ENCODE data around the gene ITIH5. TPM values are rescaled to one million over a fixed set of nuclear protein-coding genes. Genes with fewer than 3 reads are reported as not detected.
"Not testable (repeated sequence)": the region's sequence is repeated elsewhere in the genome, so short reads cannot be mapped to it uniquely, and the experiment has no call there.

ITIH5 gene
- total RNA-seq, 1 donor from 2014 or later, result 1.5 TPM

DNA sequence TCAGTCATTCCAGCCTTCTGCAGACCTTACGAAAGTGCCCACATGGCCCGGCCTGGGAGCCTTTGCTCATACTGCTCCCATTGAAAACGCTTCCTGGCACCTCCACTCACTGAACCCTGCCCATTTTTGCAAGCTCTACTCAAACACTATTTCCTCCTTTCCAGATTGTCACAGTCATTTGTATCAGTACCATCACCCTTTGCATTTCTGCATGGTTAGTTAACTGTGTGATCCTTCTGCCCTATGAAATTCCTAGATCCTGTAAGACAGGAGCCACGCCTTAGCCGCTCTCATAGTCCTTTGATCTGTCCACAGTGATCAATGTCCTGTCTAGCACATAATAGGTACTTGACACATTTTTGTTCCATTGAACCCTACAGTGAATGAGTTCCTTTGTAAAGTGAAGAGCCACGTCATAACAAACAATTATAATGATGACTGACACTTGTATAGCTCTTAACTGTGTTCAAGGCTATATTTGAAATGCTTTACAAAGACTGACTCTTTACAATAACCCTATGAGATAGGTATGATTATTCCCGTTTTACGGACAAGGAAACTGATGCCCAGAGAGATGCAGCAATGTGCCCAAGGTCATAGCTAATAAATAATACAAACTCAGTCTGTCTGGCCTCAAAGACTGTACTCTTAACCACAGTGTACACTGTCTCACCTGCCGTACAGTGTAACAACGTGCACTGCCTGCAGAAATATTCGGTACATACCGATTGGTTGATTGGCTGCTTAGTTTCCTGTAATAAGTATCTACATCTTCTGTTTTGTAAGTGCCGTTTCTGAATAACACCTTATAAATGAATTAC lies 19.8 kb upstream of the ITIH5 start:
- H3K4me1 Mint-ChIP-seq (ENCODE audit: low read depth), result peaks cover 2% of the 10 kb centered on the region
- DNase-seq (ENCODE audit: low spot score, unreplicated experiment), result no peak
- H3K27me3 Mint-ChIP-seq, result peaks cover 12% of the 10 kb centered on the region
- H3K27ac Mint-ChIP-seq, result no peak overlapping the region
- peaks cover 2% of the 10 kb centered on the region for H3K36me3 Mint-ChIP-seq (ENCODE audit: insufficient read depth)
- H3K4me3 Mint-ChIP-seq (ENCODE audit: low read depth), result no peak overlapping the region
- peaks cover 28% of the 10 kb centered on the region for H3K9me3 Mint-ChIP-seq (ENCODE audit: low read depth)
- no peak for TF ChIP-seq CTCF (IDR thresholded peaks at IDR 0.05; ENCODE audit: unreplicated experiment)

DNA sequence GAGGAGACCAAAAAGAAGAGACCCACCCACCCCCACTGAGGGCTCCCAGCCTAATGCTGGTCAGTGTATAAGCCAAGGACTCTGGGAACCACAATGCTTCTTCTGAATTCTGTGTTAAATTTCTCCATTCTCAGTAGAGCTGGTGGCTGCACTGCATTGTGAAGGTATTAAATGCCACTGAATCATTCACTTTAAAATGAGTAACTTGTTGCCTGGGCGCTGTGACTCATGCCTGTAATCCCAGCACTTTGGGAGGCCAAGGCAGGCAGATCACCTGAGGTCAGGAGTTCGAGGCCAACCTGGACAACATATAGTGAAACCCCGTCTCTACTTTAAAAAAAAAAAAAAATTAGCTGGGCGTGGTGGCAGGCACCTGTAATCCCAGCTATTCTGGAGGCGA lies 13.3 kb upstream of the ITIH5 start:
- peaks cover 17% of the 10 kb centered on the region for H3K27me3 Mint-ChIP-seq
- not testable (repeated sequence) for H3K27ac Mint-ChIP-seq; H3K36me3 Mint-ChIP-seq (ENCODE audit: insufficient read depth); DNase-seq (ENCODE audit: low spot score, unreplicated experiment); H3K9me3 Mint-ChIP-seq (ENCODE audit: low read depth); H3K4me3 Mint-ChIP-seq (ENCODE audit: low read depth); H3K4me1 Mint-ChIP-seq (ENCODE audit: low read depth)

DNA sequence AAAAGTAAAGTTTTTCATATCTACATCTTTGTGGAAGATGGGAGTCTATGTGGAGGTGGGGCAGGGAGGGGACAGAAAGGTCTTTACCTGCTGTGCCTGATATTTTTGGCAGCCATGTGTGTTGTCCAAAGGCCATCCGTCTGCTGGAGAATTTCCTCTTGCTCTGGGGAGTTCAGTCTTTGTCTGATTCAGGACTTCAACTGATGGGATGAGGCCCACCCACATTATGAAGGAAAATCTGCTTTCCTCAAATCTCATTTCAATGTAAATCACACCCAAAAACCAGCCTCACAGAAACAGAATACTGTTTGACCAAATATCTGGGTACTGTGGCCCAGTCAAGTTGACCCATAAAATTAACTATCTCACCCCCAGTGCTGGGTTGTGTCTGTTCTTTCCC lies 12.5 kb upstream of the ITIH5 start:
- Mint-ChIP-seq H3K4me3 (ENCODE audit: low read depth) (no peak overlapping the region), H3K36me3 (ENCODE audit: insufficient read depth) (peaks cover 2% of the 10 kb centered on the region), H3K27me3 (peaks cover 22% of the 10 kb centered on the region), H3K4me1 (ENCODE audit: low read depth) (no peaks in the 10 kb centered on the region), H3K27ac (no peak overlapping the region), H3K9me3 (ENCODE audit: low read depth) (peaks cover 9% of the 10 kb centered on the region)
- DNase-seq (ENCODE audit: low spot score, unreplicated experiment), result no peak
- no peak for TF ChIP-seq CTCF (IDR thresholded peaks at IDR 0.05; ENCODE audit: unreplicated experiment)

DNA sequence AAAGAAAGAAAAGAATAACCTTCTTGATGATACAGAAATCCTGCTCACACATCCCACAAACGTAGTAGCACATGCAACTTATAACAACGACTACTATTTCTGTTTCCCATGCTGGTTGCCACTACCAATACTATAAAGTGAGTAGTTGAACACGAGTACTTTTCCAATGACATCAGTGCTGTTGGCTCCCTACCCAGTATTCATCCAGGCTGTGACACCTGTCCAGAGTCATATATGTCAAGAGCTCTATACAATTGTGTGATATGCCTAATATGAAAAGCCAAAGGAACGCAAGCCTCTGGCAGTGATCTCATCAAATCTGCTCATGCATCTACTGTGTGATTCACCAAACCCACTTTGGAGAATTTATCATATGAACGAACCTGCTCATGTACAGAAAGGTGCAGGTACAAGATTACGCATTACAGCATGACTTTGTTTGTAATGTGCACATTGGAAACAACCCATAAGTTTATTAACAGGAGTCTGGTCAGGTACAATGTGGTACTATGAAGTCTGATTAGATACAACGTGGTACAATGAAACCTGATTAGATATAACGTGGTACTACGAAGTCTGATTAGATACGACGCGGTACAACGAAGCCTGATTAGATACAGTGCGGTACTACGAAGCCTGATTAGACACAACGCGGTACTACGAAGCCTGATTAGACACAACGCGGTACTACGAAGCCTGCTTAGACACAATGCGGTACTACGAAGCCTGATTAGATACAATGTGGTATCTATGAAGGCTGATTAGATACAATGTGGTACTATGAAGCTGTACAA lies 5.8 kb upstream of the ITIH5 start:
- no peak overlapping the region for H3K27ac Mint-ChIP-seq
- TF ChIP-seq CTCF (IDR thresholded peaks at IDR 0.05; ENCODE audit: unreplicated experiment), result no peak

GRCh38 chr10:7670157-7670556 lies 3.4 kb upstream of the ITIH5 start:
- H3K27ac Mint-ChIP-seq, result no peak overlapping the region
- H3K4me1 Mint-ChIP-seq (ENCODE audit: low read depth), result peaks cover 10% of the 10 kb centered on the region
- no peak for TF ChIP-seq CTCF (IDR thresholded peaks at IDR 0.05; ENCODE audit: unreplicated experiment)
- H3K4me3 Mint-ChIP-seq (ENCODE audit: low read depth), result no peak overlapping the region
- no peaks in the 10 kb centered on the region for H3K36me3 Mint-ChIP-seq (ENCODE audit: insufficient read depth)
- peaks cover 70% of the 10 kb centered on the region for H3K27me3 Mint-ChIP-seq
- no peak for DNase-seq (ENCODE audit: low spot score, unreplicated experiment)
- peaks cover 6% of the 10 kb centered on the region for H3K9me3 Mint-ChIP-seq (ENCODE audit: low read depth)

More for the DNA sequence above, 5.8 kb upstream of the ITIH5 start:
- peaks cover 6% of the 10 kb centered on the region for H3K9me3 Mint-ChIP-seq (ENCODE audit: low read depth)
- no peak for DNase-seq (ENCODE audit: low spot score, unreplicated experiment)
- H3K4me1 Mint-ChIP-seq (ENCODE audit: low read depth), result peaks cover 2% of the 10 kb centered on the region
- H3K36me3 Mint-ChIP-seq (ENCODE audit: insufficient read depth), result no peaks in the 10 kb centered on the region
- H3K27me3 Mint-ChIP-seq, result peaks cover 70% of the 10 kb centered on the region
- H3K4me3 Mint-ChIP-seq (ENCODE audit: low read depth), result no peak overlapping the region
